Central memory CD8-positive, alpha-beta T cell (primary cell): ENCODE results near the gene LRRFIP1.
"Not testable (repeated sequence)": the region's sequence is repeated elsewhere in the genome, so short reads cannot be mapped to it uniquely, and the experiment has no call there.

Experiments used
- ATAC-seq: fragments of 150-1000 bp; cut with Tn5 transposase; replicated peaks from 2 replicates; pipeline ENCODE4 v1.10.0; 2022; ENCODE audit warnings: mild to moderate bottlenecking, moderate FRiP score, moderate number of reproducible peaks; ENCODE audit not compliant: poor library complexity, severe bottlenecking; ENCODE audit errors: extremely low read depth
- DNase-seq, 2 donors: peaks; one replicate each; pipeline ENCODE4 v3.0.0; 2021; ENCODE audit warnings: low spot score in 2 of 2
- H3K27ac Mint-ChIP-seq: one replicate; pipeline ENCODE4 v1.8.0; 2022; ENCODE audit warnings: low read depth, mild to moderate bottlenecking, moderate library complexity, mixed read lengths
- H3K27me3 Mint-ChIP-seq: one replicate; pipeline ENCODE4 v1.8.0; 2022; ENCODE audit warnings: mixed read lengths
- H3K36me3 Mint-ChIP-seq: one replicate; pipeline ENCODE4 v1.8.0; 2022; ENCODE audit warnings: mild to moderate bottlenecking, moderate library complexity, mixed read lengths; ENCODE audit not compliant: insufficient read depth
- H3K4me1 Mint-ChIP-seq: one replicate; pipeline ENCODE4 v1.8.0; 2022; ENCODE audit warnings: mixed read lengths
- H3K4me3 Mint-ChIP-seq: one replicate; pipeline ENCODE4 v1.8.0; 2022; ENCODE audit warnings: mild to moderate bottlenecking, moderate library complexity, mixed read lengths
- H3K9me3 Mint-ChIP-seq: one replicate; pipeline ENCODE4 v1.8.0; 2022; ENCODE audit warnings: mixed read lengths

Gene LRRFIP1

DNA sequence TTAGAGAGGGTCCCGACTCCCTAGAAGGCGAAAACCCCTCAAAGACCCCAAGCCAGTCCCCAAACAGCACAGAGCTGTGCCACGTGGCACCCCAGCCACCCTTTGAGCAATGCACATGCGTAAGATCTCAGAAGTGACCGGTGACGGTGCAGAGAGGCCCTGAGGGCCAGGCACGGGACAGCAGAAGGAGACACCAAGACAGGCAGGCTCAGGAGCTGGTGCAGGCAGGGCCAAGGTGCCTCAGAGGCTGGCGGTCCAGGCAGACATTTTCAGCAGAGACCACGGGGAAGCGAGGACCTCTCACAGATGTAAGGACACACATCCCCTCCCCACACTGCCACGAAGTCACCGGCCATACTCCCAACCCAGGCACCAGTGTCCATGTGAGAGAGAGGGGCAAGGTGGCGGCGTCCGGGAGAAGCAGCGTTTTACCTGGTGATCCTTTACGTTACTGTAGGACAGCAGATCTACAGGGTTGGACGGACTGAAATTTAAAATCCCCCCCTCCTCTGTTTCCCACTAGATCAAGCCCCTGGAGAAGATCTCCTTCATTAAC is 34.9 kb upstream of the LRRFIP1 start:
- H3K27me3 Mint-ChIP-seq, result peaks cover 19% of the 10 kb centered on the region
- no peaks in the 10 kb centered on the region for H3K9me3 Mint-ChIP-seq
- ATAC-seq, result no peak
- H3K4me1 Mint-ChIP-seq, result peaks cover 6% of the 10 kb centered on the region
- H3K36me3 Mint-ChIP-seq, result no peaks in the 10 kb centered on the region
- no peak overlapping the region for H3K27ac Mint-ChIP-seq
- H3K4me3 Mint-ChIP-seq, result no peak overlapping the region
- no peak for DNase-seq

DNA sequence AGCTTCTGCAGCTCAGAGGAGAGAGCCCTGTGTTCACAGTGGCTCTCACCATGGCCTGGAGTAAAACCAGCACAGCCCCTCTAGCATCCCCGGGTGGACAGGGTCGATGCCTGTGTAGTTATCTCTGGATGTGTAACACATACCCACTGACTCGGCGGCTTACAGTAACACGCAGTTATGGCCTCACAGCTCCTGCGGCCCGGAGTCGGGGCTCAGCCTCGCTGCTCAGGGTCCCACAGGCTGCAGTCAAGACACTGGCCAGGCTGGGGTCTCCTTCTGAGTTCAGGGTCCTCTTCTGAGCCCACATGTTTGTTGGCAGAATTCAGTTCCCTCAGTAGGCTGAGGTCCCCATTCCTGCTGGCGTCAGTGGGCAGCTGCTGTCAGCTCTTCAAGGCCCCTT is 34.4 kb upstream of the LRRFIP1 start:
- H3K27ac Mint-ChIP-seq, result no peak overlapping the region
- ATAC-seq, result no peak
- H3K27me3 Mint-ChIP-seq, result peaks cover 16% of the 10 kb centered on the region
- DNase-seq, result no peak
- no peak overlapping the region for H3K4me3 Mint-ChIP-seq
- peaks cover 11% of the 10 kb centered on the region for H3K4me1 Mint-ChIP-seq
- H3K36me3 Mint-ChIP-seq, result no peaks in the 10 kb centered on the region
- no peaks in the 10 kb centered on the region for H3K9me3 Mint-ChIP-seq

DNA sequence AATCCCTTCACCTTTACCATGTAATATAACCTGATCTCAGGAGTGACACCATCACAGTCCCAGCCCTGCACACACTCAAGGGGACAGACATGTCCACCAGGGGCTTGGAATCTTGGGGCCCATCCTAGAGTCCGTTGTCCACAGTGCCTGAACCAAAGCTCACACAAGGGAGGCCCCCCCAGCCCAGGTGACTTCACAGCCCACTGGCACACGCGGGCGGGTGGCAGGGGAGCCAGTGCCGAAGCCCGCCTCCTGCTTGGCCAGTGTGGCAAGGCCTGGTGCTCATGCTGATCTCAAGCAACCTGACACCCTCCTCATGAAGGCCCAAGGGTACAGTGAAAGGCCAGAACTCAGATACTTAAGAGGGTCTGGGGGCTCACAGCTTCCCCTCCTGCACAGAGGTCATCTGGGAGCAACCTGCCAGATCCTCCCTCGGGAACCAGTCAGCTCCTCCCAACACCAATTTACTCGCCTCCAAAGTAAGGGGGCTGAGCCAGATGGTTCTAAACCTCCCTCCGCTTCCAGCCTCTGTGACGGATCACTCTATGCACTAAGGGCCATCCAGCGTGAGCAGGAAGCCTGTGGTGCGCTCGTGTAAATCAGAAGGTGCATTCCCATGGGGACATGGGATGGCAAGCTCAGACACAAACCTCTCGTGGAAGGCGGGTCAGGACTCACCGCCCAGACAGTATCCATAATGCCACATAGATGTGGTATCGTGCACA is 33.6 kb upstream of the LRRFIP1 start:
- Mint-ChIP-seq H3K27ac (no peak overlapping the region), H3K9me3 (no peaks in the 10 kb centered on the region), H3K4me3 (no peak overlapping the region), H3K4me1 (peaks cover 12% of the 10 kb centered on the region), H3K36me3 (no peaks in the 10 kb centered on the region), H3K27me3 (peaks cover 16% of the 10 kb centered on the region)
- ATAC-seq (no peak), DNase-seq (no peak)

DNA sequence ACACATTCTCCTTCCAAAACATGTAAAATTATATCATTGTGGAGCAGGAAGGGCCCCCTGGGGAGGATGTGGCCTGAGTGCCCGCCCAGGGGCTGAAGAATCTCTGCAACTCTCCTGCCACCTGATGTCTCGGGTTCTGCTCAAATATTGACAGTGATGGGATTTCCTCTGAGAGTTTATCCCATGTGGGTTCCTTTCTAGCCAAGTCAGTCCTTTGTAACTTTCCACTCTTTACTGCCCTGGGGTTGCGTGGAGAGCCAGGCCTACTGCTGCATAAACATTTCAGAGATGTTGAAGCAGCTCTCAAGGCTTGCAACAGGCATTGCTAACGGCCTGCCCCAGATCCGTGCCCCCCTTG is 32.9 kb upstream of the LRRFIP1 start:
- Mint-ChIP-seq H3K27me3 (peaks cover 12% of the 10 kb centered on the region), H3K27ac (no peak overlapping the region), H3K9me3 (no peaks in the 10 kb centered on the region), H3K36me3 (no peaks in the 10 kb centered on the region), H3K4me1 (peaks cover 12% of the 10 kb centered on the region), H3K4me3 (no peak overlapping the region)
- ATAC-seq (no peak), DNase-seq (no peak)

DNA sequence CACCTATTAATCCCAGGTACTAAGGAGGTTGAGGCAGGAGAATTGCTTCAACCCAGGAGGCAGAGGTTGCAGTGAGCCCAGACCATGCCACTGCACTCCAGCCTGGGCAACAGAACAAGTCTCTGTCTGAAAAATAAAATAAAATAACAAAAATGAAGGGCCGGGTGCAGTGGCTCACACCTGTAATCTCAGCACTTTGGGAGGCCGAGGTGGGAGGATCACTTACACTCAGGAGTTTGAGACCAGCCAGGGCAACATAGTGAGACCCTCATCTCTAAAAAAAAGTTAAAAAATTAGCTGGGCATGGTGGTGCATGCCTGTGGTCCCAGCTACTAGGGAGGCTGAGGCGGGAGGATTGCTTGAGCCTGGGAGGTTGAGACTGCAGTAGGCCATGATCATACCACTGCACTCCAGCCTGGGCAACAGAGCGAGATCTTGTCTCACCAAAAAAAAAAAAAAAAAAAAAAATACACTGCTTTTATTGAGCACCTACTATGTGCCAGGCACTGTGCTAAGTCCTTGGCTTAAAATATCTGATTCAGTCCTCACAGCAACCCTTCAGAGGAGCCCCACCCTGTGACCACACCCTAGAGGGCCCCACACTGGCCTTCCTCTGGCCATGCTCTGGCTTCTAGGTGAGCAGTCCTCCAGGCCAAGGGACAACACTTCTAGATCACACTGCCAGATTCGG is 31.4 kb upstream of the LRRFIP1 start:
- ATAC-seq, H3K36me3 Mint-ChIP-seq, DNase-seq, H3K9me3 Mint-ChIP-seq, H3K27ac Mint-ChIP-seq, H3K27me3 Mint-ChIP-seq, H3K4me3 Mint-ChIP-seq: not testable (repeated sequence)
- peaks cover 12% of the 10 kb centered on the region for H3K4me1 Mint-ChIP-seq

DNA sequence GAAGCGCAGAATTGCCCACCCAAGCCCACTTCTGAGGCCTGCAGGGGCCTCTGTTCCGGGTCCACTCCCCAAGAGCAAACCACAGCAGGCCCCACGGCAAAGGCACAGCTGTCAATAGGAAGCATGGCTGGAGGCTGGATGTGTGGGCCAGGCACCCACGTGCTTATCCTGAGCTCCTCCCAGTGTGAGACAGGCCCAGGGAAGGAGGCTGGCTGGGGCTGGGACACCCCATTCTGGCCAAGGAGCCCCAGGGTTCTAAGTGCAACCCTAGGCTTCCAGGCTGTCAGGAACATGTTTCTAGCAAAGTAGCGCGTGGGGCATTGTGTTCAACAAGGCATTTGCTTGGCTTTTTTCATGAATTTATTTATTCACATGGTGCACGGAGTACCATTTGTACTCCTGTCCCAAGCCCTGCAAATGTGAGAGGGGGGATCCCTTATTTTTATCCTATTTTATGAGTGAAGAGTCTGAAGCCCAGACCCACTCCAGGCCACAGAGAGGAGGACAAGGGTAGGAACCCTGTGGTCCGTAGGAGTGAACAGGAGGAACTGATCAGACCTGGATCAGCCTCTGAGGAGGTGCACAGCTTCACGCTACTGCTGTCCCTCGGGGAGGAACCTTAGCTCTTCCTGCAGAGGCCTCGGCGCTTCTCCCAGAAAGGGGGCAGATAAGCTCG is 30.7 kb upstream of the LRRFIP1 start:
- no peak for DNase-seq
- no peak for ATAC-seq
- Mint-ChIP-seq H3K36me3 (no peaks in the 10 kb centered on the region), H3K9me3 (no peaks in the 10 kb centered on the region), H3K27ac (no peak overlapping the region), H3K4me3 (no peak overlapping the region), H3K4me1 (peaks cover 8% of the 10 kb centered on the region), H3K27me3 (no peaks in the 10 kb centered on the region)

DNA sequence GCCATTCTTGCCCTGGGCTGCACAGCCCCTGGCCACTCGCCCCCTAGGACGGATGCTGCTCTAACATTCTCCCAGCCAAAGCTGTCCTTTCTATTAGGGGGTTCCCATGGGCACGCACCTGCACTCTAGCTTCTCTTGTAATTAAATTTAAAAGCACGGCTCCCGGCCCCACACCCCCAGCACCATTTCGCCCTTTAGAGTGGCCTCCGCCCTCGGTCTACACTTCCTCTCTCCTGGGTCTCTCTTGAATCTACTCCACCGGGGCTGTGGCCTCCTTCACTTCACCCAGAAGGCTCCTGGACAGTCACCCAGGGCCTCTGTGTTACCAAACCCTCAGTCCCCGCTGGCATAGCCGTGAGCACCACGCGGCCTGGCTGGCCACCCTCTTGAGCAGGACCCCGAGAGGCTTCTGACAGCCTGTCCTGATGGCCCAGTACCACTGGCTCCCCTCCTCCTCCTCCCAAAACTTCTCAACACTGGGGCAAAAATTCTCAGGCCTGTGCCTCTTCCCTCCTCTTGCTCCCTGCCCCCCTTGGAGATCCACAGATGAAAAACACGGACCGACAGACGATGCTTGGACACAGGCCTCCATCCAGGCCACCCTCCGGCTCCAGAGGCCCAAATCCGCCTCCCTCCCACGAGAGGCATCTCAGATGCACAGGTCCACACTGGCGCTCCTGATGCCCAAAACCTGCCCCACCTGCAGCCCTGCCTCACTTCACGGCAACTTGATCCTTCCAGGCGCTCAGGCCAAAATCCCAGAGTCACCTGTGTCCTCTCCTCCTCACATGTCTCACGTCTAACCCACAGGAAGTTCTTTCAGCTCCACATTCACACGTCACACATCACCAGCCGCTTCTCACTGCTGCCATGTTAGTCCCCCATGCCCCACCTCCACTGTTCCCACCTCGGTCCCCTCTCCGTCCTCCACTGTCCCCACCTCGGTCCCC is 29.9 kb upstream of the LRRFIP1 start:
- no peaks in the 10 kb centered on the region for H3K36me3 Mint-ChIP-seq
- no peaks in the 10 kb centered on the region for H3K9me3 Mint-ChIP-seq
- ATAC-seq (no peak), DNase-seq (no peak)
- H3K27ac Mint-ChIP-seq, result peak overlapping the region; percentile 63
- H3K27me3 Mint-ChIP-seq, result no peaks in the 10 kb centered on the region
- H3K4me1 Mint-ChIP-seq, result peaks cover 6% of the 10 kb centered on the region
- H3K4me3 Mint-ChIP-seq, result no peak overlapping the region

DNA sequence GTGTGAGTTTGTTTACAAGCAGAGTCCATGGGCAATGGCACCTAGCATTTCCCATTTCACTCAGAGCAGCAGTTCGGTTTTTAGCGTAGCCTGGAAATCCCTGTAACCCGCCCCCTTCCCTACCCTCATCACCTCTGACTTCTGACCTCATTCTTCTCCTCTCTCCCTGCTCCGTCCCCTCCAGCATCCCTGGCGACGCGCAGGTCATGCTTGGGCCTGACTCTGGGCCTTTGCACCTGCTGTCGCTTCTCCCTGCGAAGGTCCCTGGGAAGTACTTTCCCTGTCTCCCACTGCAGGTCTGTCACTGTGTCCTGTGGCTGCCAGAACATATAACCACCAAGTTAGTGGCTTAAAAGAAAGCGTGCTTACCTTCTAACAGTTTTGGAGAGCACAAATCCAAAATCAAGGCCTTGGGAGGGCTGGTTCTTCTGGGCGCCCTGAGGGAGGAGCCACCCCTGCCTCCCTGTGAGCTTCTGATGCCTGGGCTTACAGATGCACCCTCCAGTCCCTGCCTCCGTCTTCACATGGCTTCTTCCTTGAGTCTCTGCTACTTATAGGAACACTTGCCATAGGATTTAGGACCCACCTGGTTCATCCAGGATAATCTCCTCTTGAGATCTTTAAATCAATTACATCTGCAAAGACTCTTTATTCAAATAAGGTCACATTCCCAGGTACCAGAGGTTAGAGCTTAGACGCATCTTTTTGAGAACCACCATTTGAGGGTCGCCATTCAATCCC is 28.7 kb upstream of the LRRFIP1 start:
- H3K27me3 Mint-ChIP-seq, result no peaks in the 10 kb centered on the region
- ATAC-seq (no peak), DNase-seq (no peak)
- peaks cover 16% of the 10 kb centered on the region for H3K4me1 Mint-ChIP-seq
- H3K27ac Mint-ChIP-seq, result peak overlapping the region; percentile 63
- H3K4me3 Mint-ChIP-seq, result no peak overlapping the region
- H3K9me3 Mint-ChIP-seq, result no peaks in the 10 kb centered on the region
- H3K36me3 Mint-ChIP-seq, result no peaks in the 10 kb centered on the region

DNA sequence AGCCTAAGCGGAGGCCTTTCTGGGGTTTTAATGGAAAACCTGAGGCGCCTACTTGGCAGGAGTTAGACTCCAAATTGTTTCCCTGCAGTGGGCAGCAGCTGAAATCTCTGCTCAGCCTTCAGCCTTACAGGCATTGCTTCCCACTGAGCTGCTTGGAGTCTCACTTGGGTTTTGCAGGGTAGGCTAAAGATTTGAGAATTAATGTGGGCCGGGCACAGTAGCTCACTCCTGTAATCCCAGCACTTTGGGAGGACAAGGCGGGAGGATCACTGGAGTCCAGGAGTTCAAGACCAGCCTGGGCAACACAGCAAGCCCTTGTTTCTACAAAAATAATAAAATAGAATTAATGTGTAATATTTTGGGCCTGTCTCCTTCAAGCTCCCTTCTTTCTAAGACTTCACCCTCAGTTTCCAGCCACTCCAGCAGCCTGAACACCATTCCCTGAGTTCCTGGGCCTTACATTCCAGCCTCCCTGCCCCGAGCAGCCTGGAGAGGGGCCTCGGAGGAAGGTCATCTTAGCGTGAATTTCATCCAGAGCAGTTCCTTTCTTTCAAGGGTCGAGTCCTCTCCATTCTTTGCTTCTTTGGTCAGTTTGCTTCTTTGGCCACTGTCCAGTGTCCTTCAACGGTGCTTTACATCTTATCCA is 27.8 kb upstream of the LRRFIP1 start:
- Mint-ChIP-seq H3K4me3 (no peak overlapping the region), H3K36me3 (no peaks in the 10 kb centered on the region), H3K27ac (peak overlapping the region; percentile 41), H3K4me1 (peaks cover 20% of the 10 kb centered on the region), H3K9me3 (no peaks in the 10 kb centered on the region), H3K27me3 (no peaks in the 10 kb centered on the region)
- DNase-seq (no peak), ATAC-seq (no peak)

DNA sequence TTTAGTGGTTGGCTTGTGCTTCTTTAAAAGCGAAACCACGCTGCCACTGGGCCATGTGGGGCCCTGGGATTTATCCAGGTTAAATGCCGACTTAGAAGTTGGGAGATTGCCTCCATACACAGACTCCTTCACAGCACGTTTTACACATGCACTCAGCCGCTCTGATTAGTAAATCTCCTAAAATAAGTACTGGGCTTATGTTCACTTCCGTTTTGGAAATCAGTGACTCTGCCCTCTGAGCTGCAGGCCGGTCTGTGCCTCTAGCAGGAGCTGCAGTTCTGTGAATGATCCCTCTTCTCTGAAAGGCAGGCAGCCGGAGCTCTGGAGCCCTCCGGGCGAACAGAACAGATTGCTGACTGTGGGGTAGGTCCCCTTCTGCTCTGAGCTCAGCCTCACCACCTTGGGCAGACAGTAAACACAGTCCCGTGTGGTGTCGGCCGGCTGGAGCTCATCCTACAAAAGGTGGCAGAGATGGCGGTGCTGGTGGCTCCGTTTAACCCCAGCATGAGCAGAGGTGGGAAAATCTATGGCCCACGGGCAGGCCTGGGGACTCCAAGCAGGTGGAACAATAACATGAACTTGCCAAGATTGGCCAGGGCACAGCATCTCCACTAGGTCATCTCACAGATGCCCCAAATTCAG is 27.1 kb upstream of the LRRFIP1 start:
- H3K4me3 Mint-ChIP-seq, result no peak overlapping the region
- no peak for DNase-seq
- no peaks in the 10 kb centered on the region for H3K27me3 Mint-ChIP-seq
- no peak for ATAC-seq
- H3K36me3 Mint-ChIP-seq, result no peaks in the 10 kb centered on the region
- H3K4me1 Mint-ChIP-seq, result peaks cover 20% of the 10 kb centered on the region
- no peaks in the 10 kb centered on the region for H3K9me3 Mint-ChIP-seq
- peak overlapping the region; percentile 41 for H3K27ac Mint-ChIP-seq
